ENCODE data around the gene CR1. TPM values are rescaled to one million over a fixed set of nuclear protein-coding genes. Genes with fewer than 3 reads are reported as not detected.
"Not testable (repeated sequence)": the region's sequence is repeated elsewhere in the genome, so short reads cannot be mapped to it uniquely, and the experiment has no call there.

The CR1 gene
- polyA plus RNA-seq, 1 donor (not counting 4 experiments of a cell fraction or from before 2014, with no cell fraction given), result 0.09 TPM

- H3K36me3 ChIP-seq (ENCODE audit: control insufficient read depth in 2 of 2, extremely low read depth in 1 of 2, insufficient read depth in 2 of 2, low read length in 2 of 2); DNase-seq (ENCODE audit: low read depth, low spot score); FAIRE-seq; H3K4me2 ChIP-seq (ENCODE audit: control insufficient read depth, extremely low read depth, insufficient read depth, low read depth, low read length); H3K4me3 ChIP-seq (ENCODE audit: control insufficient read depth in 2 of 3, extremely low read depth in 1 of 3, insufficient read depth in 2 of 3, low read depth in 1 of 3, low read length in 3 of 3); H3K9me1 ChIP-seq (ENCODE audit: control insufficient read depth, extremely low read depth, insufficient read depth, low read length); dilution Hi-C loops (cut with MboI; ENCODE audit: extremely low pct_ligation_motif_present, low sequenced_read_pairs); H3K4me1 ChIP-seq (ENCODE audit: control insufficient read depth, extremely low read depth, insufficient read depth, low read length); H4K20me1 ChIP-seq (ENCODE audit: control insufficient read depth, extremely low read depth, insufficient read depth, low read length); H3K27ac ChIP-seq (ENCODE audit: control insufficient read depth, insufficient read depth, low read length); H3K27me3 ChIP-seq (ENCODE audit: control insufficient read depth, extremely low read depth, insufficient read depth, low read length); H3K9ac ChIP-seq (ENCODE audit: control insufficient read depth, extremely low read depth, insufficient read depth, low read length); H3K9me3 ChIP-seq (ENCODE audit: control insufficient read depth, low read depth, low read length); H3K79me2 ChIP-seq (ENCODE audit: control insufficient read depth, insufficient read depth, low read length); H2AFZ ChIP-seq (ENCODE audit: control insufficient read depth, low read length): not testable (repeated sequence)
Observed at GRCh38 chr1:207682872-207683434, 187.0 kb downstream of the CR1 start.

- not testable (repeated sequence) for H2AFZ ChIP-seq (ENCODE audit: control insufficient read depth, low read length)
Observed at GRCh38 chr1:207690551-207690950, 194.6 kb downstream of the CR1 start.

GRCh38 chr1:207691010-207691409 lies 195.1 kb downstream of the CR1 start:
- no peak overlapping the region for H3K9ac ChIP-seq (ENCODE audit: control insufficient read depth, extremely low read depth, insufficient read depth, low read length)

More at GRCh38 chr1:207690551-207690950, 194.6 kb downstream of the CR1 start:
- H3K79me2 ChIP-seq (ENCODE audit: control insufficient read depth, insufficient read depth, low read length); H3K9me3 ChIP-seq (ENCODE audit: control insufficient read depth, low read depth, low read length); H3K4me1 ChIP-seq (ENCODE audit: control insufficient read depth, extremely low read depth, insufficient read depth, low read length); H3K36me3 ChIP-seq (ENCODE audit: control insufficient read depth in 2 of 2, extremely low read depth in 1 of 2, insufficient read depth in 2 of 2, low read length in 2 of 2); H3K4me2 ChIP-seq (ENCODE audit: control insufficient read depth, extremely low read depth, insufficient read depth, low read depth, low read length); H3K9ac ChIP-seq (ENCODE audit: control insufficient read depth, extremely low read depth, insufficient read depth, low read length); H4K20me1 ChIP-seq (ENCODE audit: control insufficient read depth, extremely low read depth, insufficient read depth, low read length); H3K9me1 ChIP-seq (ENCODE audit: control insufficient read depth, extremely low read depth, insufficient read depth, low read length); H3K27ac ChIP-seq (ENCODE audit: control insufficient read depth, insufficient read depth, low read length); H3K27me3 ChIP-seq (ENCODE audit: control insufficient read depth, extremely low read depth, insufficient read depth, low read length); H3K4me3 ChIP-seq (ENCODE audit: control insufficient read depth in 2 of 3, extremely low read depth in 1 of 3, insufficient read depth in 2 of 3, low read depth in 1 of 3, low read length in 3 of 3); DNase-seq (ENCODE audit: low read depth, low spot score); dilution Hi-C loops (cut with MboI; ENCODE audit: extremely low pct_ligation_motif_present, low sequenced_read_pairs): not testable (repeated sequence)
- FAIRE-seq, result peak; percentile 39

More at GRCh38 chr1:207691010-207691409, 195.1 kb downstream of the CR1 start:
- Histone ChIP-seq H2AFZ (ENCODE audit: control insufficient read depth, low read length) (no peak overlapping the region), H3K4me3 (ENCODE audit: control insufficient read depth in 2 of 3, extremely low read depth in 1 of 3, insufficient read depth in 2 of 3, low read depth in 1 of 3, low read length in 3 of 3) (no peak overlapping the region), H3K9me3 (ENCODE audit: control insufficient read depth, low read depth, low read length) (no peaks in the 10 kb centered on the region), H3K4me2 (ENCODE audit: control insufficient read depth, extremely low read depth, insufficient read depth, low read depth, low read length) (no peak overlapping the region), H3K27me3 (ENCODE audit: control insufficient read depth, extremely low read depth, insufficient read depth, low read length) (peaks cover 4% of the 10 kb centered on the region), H3K4me1 (ENCODE audit: control insufficient read depth, extremely low read depth, insufficient read depth, low read length) (no peaks in the 10 kb centered on the region), H3K79me2 (ENCODE audit: control insufficient read depth, insufficient read depth, low read length) (no peaks in the 10 kb centered on the region), H3K9me1 (ENCODE audit: control insufficient read depth, extremely low read depth, insufficient read depth, low read length) (no peaks in the 10 kb centered on the region), H3K27ac (ENCODE audit: control insufficient read depth, insufficient read depth, low read length) (no peak overlapping the region), H3K36me3 (ENCODE audit: control insufficient read depth in 2 of 2, extremely low read depth in 1 of 2, insufficient read depth in 2 of 2, low read length in 2 of 2) (no peaks in the 10 kb centered on the region), H4K20me1 (ENCODE audit: control insufficient read depth, extremely low read depth, insufficient read depth, low read length) (no peaks in the 10 kb centered on the region)
- DNase-seq (ENCODE audit: low read depth, low spot score) (no peak), FAIRE-seq (no peak)
- dilution Hi-C loops (cut with MboI; ENCODE audit: extremely low pct_ligation_motif_present, low sequenced_read_pairs), result no loop called here
- TF ChIP-seq, protein P1, sequence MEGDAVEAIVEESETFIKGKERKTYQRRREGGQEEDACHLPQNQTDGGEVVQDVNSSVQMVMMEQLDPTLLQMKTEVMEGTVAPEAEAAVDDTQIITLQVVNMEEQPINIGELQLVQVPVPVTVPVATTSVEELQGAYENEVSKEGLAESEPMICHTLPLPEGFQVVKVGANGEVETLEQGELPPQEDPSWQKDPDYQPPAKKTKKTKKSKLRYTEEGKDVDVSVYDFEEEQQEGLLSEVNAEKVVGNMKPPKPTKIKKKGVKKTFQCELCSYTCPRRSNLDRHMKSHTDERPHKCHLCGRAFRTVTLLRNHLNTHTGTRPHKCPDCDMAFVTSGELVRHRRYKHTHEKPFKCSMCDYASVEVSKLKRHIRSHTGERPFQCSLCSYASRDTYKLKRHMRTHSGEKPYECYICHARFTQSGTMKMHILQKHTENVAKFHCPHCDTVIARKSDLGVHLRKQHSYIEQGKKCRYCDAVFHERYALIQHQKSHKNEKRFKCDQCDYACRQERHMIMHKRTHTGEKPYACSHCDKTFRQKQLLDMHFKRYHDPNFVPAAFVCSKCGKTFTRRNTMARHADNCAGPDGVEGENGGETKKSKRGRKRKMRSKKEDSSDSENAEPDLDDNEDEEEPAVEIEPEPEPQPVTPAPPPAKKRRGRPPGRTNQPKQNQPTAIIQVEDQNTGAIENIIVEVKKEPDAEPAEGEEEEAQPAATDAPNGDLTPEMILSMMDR (optimal IDR thresholded peaks at IDR 0.05 in 1 of 3, IDR thresholded peaks at IDR 0.05 in 1 of 3, conservative IDR thresholded peaks at IDR 0.05 in 1 of 3; ENCODE audit: extremely low read depth in 1 of 3, insufficient read depth in 2 of 3, low read length in 3 of 3), result no peak
- no peak for TF ChIP-seq EZH2 (IDR thresholded peaks at IDR 0.05; ENCODE audit: low read length)

Other genes starting within 250 kb of the CR1 start
- 18.4 to 37.3 TPM (median 30.2 TPM) in 3 replicates for gene CD55, start 174.5 kb upstream of the CR1 start, polyA plus RNA-seq
- gene CR2, start 41.8 kb upstream of the CR1 start, polyA plus RNA-seq, result not detected in 3 replicates
- not detected in 3 replicates for gene CR1L, start 149.0 kb downstream of the CR1 start, polyA plus RNA-seq

Data from keratinocyte (primary cell).